ENCODE data around the gene GNPDA1.
"Not testable (repeated sequence)": the region's sequence is repeated elsewhere in the genome, so short reads cannot be mapped to it uniquely, and the experiment has no call there.

GNPDA1 gene

DNA sequence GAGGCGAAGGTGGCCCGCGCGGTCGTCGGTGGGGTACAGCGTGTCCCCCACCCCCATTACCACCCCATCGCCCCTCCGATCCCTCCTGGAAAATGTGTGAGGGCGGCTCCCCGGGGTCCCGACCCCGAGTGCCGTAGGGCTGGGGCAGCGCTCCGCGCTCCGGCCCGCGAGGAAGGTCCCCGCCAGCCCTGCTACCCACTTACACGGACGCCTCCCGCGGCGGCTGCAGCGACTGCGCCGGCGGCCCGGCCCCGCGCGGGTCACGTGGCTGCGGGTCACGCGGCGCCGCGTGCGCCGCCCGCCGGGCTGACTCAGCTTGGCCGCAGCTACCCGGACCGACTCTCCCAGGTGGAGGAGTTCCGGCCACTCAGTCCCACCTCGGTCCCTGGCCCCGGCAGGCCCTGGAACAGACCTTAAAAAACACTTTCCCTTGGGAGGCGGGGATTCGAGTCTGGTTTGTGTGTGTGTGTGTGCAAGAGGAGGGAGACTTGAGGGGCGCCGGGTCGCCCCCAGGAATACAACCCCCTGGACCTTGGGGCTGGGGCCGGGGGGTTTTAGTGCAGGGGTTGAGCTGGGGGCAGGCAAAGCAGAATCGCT is at the start of gene GNPDA1:
Gene GNPDA1, minus strand, starts transcription at position 236 of the 597 bp plus-strand sequence. CDS start 992 bp downstream, outside the sequence.
- peak; percentile 32 for DNase-seq

DNA sequence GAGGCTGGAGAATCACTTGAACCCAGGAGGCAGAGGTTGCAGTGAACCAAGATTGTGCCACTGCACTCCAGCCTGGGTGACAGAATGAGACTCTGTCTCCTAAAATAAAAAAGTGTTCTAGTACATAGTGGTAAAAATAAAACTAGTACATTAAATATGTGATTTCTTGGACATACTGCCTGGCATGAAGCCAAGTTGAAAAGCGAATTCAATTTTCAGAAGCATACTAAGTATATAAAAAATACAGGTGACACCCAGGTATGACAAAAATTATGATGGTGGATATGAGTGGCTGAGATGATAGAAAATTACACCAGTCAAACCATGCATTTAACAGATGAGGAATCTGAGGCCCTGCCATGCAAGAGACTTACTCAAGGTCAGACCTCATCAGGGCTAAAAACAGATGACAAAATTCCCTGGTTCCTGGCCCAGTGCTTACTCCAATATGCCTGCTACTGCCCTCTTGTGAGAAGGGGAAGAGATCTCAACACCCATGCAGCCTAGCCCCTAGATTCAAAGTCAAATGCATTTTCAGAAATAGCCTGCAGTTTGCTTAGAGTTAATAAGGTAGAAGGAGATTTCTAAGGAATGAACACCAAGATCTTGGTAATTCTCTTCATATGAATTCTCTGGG is 46.6 kb upstream of the GNPDA1 start:
- no peak for DNase-seq

DNA sequence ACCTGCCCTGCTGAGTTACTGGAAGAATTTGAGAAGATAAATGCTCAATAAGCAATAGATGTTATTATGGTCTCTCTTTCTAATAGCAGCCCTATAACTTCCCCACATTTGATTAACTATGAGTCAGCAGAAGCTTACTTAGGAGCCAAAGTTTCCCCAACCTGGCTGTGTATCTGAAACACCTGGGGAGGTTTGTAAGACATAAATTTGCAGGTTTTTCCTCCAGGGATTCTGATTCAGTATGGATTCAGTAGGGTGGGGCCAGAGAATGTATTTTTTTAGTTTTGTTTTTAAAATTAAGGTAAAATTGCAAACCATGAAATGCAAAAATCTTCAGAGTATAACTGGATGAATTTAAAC is 44.9 kb upstream of the GNPDA1 start:
- no peak for DNase-seq

DNA sequence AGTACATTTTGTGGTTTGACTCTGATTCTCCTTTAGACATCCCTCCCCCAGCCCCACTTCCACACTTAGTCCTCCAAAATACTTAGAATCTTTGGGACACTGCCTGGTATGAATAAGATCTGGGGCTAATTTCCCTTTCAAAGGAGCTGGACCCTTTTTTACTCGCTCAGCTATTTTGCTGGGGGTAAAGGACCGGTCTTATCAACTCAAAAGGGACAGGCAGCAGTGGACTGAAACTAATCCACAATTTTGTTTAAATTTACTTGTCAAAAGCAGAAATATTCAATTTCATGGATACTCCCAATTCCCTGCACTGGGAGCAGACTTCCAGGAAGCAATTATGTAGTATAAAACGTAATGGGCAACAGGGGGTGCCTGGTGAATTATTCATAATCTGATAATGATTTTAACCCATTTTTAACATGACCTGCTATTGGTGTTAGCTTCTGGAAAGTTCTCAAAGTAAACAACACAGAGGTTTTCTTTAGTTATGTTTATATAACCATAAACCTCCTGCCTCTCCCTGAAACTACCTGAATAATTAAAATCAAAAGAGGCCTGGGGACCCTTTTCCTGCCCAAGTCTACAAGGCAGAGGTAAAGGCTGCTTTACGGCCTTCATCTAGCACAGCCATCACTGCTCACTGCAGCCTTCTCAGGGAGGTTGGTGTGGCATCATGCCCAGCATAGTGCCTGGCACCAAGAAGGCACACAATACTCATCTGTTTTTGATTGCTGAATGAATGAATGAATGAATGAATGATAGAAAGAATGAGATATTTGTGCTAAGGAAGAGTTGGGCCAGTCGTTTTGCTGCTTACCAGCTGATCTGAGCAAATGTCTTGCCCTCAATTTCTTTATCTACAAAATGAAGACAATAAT is 44.2 kb upstream of the GNPDA1 start:
- DNase-seq: no peak

DNA sequence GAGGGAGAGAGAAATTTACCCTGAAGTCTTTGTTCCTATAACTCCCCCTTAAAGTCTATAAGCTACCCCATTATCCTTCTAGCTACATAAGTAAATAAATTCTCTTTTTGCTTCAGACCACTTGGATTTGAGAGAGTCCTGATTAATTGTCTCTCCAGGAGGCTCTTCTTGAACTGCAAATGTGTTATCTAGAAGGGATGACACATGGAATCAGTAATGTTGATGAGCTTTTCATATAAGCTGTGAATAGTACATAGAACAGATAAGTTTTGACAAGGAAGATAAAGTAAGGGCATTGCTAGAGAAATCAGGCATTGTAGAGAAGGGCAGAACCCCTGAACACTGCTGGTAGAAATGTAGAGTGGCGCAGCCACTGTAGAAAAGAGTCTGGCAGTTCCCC is 42.5 kb upstream of the GNPDA1 start:
- no peak for DNase-seq

DNA sequence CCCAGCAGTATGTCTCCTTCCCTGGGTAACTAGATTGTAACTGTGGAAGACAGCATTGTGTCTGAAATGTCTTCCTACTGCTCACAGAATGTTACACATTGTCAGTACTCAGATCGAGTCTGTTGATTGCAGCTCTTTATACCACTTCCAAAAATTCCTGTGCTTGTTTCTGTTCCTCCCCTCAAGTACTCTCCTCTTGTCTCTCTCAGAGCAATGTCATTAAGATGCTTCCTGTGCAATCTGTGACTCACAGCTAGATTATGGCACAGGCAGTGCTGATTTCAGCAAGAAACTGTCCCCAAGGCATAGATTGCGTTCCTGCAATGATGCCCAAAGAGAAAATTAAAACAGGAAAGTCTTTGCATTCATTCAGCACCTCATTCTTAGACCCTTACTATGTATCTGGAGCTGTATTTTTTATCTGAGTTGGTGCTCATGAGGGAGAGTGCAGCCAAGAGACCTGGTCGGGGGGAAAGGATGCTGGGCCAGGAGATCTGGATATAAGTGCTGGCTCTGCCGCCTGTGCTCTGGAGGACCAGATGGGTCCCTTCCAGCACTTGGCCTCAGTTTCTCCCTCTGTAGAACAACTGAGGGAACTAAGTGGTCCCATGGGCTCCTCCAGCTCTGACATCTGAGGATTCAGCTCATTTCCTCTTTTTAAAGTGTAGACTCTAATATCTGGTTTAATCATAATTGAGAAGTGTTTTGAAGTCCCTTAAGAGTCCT is 40.8 kb upstream of the GNPDA1 start:
- no peak for DNase-seq

DNA sequence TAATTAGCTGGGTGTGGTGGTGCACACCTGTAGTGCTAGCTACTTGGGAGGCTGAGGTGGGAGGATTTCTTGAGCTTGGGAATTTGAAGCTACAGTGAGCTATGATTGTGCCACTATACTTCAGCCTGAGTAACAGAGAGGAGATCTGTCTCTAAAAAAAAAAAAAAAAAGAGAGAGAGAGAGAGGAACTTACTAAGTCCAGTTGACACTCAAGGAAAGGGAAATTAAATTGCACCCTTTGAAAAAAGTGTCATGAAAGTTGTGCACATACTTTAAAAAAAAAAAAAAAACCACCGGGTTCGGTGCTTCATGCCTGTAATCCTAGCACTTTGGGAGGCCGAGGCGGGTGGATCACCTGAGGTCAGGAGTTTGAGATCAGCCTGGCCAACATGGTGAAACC is 39.2 kb upstream of the GNPDA1 start:
- not testable (repeated sequence) for DNase-seq

DNA sequence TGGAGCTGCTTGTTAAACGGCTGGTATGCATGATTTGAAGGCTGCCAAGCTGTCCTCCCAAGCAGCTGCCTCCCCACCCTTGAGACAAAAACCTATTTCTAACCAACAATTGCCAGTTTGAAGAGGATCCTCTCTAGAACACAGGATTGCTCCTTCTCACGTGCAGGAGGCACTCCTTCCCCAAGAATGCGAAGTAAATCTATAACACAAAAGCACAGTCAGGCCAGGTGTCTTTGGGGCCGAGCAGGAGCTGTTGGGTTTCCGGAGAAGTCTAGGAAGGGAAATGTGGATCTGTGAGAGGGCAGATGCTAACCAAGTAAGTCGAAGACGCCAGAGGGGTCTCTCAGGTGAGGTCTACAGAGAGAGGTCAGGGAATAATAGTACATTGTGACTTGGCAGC is 35.4 kb upstream of the GNPDA1 start:
- DNase-seq: no peak

DNA sequence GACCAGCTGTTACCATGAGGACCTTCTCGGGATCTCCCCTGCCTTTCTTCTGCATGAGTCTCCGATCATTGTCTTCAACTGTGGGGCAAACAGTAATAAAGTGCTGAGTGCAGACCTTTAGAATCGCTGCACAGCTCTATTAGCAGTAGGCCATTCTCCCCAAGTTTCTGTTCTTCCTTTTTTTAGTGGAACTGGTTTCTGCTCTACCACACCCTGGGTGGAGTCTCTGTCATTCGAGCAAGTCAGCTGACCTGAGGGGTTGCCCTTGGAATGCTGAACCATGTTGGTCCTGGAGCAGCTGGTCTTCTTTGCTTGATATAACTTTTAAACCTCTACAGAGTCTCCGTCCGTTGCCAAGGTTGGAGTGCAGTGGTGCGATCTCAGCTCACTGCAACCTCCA is 33.4 kb upstream of the GNPDA1 start:
- DNase-seq: no peak

DNA sequence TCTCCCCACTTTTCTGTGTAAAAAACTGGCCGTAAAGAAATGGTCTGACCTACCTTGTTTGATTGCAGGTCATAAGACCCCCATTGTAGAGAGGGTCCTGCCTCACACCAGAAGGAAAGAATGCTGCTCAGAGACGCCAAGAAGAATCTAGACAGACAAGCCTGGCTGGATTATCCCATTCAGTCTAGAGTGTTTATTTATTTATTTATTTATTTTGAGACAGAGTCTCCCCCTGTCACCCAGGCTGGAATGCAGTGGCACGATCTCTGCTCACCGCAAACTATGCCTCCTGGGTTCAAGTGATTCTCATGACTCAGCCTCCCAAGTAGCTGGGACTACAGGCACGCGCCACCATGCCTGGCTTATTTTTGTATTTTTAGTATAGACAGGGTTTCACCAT is 28.1 kb upstream of the GNPDA1 start:
- not testable (repeated sequence) for DNase-seq

DNA sequence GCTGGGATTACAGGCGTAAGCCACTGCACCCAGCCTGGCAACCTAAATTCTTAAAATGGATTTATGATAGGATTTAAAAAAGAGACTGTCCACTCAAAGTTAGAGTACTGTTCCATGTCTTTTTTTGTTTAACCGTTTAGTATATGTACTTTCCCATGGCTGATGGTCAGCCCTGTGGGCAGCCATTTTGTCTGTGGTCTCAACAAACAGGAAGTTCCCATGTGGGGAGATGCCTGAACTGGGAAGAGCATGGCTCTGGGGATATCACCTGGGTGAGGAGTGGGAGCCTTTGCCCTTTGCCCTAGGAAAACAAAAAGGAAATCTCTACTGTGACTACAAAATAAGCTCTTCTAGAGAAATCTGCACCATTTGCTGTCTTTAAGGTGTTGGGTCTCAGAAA is 27.5 kb upstream of the GNPDA1 start:
- DNase-seq: no peak

DNA sequence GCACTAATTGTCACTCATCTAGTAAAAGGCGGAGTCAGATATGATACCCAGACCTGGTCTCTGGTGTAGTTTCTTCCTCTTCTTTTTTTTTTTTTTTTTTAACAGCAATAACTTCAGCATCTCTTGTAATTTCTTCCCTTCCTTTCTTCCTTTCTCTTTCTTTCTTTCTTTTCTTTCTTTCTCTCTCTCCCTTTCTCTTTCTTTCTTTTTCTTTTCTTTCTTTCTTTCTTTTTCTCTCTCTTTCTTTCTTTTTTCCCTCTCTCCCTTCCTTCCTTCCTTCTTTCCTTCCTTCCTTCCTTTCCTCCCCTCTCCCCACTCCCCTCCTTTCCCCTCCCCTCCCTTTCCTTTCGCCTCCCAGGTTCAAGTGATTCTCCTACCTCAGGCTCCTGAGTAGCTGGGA is 25.9 kb upstream of the GNPDA1 start:
- DNase-seq: no peak

DNA sequence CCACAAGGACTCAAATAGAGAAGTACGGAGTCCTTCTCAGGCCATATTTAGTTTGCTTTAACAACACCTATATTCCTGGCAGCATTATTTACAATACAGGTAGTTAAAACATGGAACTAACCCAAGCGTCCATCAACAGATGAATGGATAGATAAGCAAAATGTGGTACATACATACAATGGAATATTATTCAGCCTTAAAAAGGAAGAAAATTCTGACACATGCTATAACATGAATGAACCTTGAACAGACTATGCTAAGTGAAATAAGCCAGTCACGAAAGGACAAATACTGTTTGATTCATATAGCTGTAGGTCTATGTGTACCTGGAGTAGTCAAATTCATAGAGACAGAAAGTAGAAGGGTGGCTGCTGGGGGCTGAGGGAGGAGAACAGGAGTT is 24.8 kb upstream of the GNPDA1 start:
- not testable (repeated sequence) for DNase-seq

DNA sequence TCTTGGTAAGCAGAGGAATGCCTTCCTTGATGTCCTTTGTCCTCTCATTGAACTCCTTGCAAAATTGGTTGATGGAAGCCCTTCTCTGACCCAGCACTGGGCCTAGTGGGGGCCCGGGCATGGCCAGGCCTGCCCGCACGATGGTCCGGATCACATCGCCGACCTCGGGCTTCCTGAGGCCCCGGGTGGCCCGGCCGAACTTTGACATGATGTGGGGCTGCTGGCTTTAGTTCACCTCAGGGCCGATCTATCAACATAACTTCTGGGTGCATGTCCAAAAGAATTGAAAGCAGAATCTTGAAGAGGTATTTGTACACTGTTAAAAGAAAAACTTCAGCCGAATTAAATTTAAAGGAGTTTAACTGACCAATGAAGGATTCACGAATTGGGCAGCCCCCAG is 24.1 kb upstream of the GNPDA1 start:
- no peak for DNase-seq

DNA sequence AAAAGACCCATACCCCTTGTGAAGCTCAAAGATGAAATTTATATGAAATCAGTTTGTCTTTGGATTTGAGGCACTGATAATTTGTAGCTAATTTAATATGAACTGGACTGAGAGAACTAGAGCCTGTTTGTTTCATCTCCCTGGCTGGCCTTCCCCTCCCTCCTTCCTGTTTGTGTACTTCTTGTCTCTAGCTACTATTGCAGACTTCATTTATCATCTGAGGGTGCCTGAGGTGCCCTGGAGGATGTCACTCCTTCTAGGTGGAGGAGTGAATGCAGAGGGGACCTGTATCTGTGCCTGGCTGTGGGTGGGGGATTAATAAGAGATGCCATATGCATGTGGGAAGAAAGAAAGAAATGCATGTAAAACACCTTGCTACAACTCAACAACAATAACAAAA is 22.2 kb upstream of the GNPDA1 start:
- no peak for DNase-seq

DNA sequence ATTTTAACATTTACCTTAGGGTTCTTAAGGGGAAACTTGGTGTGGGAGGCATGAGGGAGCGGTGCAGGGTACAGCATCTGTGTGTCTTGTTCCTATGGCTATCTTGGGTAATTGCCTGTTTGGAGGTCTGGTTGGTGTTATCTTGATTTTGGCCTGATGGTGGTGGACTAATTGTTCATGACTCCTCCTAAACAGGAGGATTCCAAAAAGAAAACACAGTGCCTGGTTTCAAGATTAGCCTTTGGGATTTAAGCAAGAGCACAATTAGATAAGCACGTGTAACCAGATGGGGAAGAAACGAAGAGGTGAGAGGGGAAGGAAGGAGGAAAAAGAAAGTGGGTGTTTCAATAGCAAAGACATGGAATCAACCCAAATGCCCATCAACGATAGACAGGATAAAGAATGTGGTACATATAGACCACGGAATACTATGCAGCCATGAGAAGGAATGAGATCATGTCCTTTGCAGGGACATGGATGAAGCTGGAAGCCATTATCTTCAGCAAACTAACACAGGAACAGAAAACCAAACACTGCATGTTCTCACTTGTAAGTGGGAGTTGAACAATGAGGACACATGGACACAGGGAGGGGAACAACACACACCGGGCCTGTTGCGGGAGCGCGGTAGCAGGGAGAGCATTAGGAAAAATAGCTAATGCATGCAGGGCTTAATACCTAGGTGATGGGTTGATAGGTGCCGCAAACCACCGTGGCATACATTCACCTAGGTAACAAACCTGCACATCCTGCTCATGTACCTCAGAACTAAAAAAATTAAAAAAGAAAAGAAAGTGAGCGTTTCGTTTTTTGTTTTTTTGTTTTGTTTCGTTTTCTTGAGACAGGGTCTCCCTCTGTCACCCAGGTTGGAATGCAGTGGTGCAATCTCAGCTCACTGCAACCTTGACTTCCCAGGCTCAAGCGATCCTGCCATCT is 21.1 kb upstream of the GNPDA1 start:
- not testable (repeated sequence) for DNase-seq

DNA sequence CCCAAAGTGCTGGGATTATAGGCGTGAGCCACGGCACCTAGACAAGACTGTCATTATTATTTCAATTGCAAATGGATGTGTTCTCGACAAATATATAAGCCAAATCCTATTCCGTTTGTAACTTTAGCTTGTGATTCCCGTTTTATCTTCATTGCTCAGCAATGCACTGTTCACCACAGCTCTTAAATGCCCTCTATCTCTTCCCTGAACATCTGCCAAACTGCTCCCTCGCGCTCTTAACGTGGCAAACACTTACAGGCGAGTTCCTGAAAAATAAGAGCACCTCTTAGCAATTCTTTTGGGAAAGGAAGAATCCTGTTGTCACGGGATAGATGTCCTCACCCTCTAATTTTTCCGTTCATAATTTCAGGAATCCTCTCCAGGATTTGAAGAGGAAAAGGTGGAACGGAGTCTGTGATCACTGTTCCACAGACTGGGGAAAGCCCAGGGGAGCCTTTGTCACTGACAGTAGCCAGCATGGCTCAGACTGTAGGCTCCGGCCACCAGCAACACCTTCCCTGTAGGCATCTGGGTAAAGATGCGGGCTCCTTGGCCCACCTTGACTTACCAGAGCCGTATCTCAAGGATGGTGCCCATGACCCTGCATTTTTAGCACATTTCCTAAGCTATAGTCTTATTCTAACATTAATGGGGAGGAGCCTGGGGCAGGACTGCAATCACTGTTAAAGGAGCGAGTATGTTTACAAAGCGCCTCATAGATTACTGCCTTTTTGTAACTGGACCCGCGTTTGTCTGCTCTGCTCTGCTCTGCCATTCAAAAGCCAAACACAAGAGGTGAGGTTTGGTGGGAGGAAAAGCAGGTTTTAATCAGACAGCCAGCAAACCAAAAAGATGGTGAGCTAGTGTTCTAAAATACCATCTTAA is 20.2 kb upstream of the GNPDA1 start:
- DNase-seq: no peak

DNA sequence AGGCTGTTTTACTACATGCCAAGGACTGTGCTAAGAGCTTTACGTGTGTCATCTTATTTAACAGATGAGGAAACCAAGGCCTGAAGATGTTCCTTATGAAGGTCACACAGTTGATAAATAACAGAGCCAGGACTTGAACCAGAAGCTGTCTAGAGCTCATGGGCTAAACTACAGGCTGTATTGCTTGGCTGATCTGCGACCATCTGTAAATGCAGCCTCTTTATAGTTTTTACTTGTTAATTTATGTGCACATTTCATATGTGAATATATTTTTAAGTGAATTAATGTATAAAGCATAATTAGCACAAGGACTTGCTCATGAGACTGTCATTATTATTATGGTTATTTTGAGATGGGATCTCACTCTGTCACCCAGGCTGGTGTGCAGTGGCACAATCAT is 19.3 kb upstream of the GNPDA1 start:
- no peak for DNase-seq

DNA sequence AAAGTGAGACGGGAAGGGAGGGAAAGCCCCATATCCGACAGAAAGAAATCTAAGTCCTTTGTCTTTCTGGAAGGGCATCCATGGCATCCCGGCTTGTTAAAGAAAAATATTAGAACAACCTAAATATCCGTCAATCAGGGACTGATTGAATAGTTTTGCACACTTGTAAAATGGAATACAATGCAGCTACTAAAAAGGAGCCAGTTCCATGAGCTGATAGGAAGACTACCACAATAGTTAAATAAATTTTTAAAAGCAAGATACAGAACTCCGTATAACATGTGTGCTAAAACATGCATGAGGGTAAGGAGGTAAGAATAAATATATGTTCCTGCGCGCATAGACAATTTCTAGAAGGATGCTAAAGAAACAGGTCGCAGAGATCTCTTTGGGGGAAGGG is 12.8 kb upstream of the GNPDA1 start:
- no peak for DNase-seq

DNA sequence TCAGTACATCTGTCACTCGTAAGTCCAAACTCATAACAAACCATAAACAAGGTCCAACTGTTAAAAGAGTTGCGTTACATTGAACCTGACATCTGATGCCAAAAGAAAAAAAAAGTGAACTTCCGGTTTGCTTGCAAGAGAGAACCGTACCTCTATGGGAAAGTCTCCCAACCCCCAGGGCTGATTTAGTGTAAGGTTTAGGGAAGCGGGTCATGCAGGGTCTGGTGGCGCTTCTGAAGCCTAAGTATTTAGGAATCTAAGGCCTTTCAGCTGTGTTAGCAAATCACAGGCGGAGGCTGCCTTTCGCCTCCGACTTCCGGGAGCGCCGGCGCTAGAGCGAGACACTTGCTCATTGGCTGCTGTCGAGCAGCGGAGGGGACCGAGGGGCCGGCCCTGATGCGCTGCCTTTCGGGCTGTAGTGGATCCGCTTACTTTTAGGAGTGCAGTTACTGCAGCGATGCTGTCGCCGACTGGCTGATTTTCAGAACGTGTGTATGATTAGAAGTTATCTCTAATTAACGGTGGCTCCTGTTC is 12.0 kb upstream of the GNPDA1 start:
- DNase-seq: peak; percentile 54

DNA sequence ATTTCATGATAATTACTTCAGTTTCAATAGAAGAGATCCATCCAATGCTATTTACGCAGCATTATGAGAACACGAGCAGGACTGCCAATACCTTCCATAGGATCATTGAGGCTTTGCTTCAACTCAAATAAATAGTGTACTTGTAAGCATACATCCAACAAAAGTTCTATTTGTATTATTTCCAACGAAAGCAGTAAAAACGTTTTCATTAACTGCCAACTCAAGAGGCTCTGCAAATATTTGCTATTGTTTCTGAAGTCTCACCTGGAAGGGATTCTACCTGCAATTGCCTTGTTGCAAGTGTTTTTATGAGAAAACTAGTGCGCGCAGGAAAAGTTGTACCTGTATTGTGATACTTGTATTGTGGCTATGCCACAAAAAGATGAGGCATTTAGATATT is 11.0 kb upstream of the GNPDA1 start:
- DNase-seq: no peak
